ENCODE data around the gene CHSY1. TPM values are rescaled to one million over a fixed set of nuclear protein-coding genes. Genes with fewer than 3 reads are reported as not detected.

CHSY1 gene
- total and polyA plus RNA-seq, 10 of the 15 experiments (the other 5 are each of a cell fraction or from before 2014, with no cell fraction given): 1.4 to 31.2 (median 10.5) TPM

DNA sequence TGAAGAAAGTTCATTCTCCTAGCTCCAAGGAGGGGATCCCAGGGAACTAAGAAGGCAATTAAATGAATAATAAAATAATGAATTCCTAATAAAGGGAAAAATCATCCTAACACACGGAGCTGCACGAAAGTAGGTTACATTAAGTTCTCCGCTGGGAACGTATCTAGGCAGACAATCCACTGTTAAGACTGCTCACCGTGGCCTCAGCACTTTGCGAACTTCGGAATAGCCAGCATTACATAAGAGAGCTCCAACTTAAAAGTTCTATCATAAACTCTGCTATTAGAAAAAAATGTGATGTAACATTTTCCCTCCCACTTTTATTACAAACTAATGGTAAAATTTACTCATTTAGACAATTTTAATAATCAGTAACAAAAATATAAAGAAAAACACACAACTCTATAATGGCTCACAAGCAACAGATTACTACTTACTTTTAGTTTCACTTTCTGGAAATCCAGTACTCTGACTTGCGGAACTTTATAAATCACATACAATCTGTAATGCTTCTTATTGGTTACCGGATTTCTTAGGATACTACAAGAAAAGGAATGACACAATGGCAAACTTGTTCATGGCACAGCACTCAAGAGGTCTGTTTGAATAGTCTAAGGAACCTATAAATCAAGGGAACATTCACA, 34.7 kb upstream of the CHSY1 start:
- no peak for FAIRE-seq
- POLR2A ChIA-PET: no interaction called here
- in situ Hi-C loops (cut with MboI): no loop called here
- no peak for TF ChIP-seq NR2C2 (IDR thresholded peaks at IDR 0.05; ENCODE audit: borderline replicate concordance, control insufficient read depth, insufficient read length, low read depth)
- TF ChIP-seq TBL1XR1 (IDR thresholded peaks at IDR 0.05; ENCODE audit: low read depth, low read length): no peak
- TF ChIP-seq SP1 (IDR thresholded peaks at IDR 0.05; ENCODE audit: low read depth, low read length): no peak
- TF ChIP-seq, protein P1, sequence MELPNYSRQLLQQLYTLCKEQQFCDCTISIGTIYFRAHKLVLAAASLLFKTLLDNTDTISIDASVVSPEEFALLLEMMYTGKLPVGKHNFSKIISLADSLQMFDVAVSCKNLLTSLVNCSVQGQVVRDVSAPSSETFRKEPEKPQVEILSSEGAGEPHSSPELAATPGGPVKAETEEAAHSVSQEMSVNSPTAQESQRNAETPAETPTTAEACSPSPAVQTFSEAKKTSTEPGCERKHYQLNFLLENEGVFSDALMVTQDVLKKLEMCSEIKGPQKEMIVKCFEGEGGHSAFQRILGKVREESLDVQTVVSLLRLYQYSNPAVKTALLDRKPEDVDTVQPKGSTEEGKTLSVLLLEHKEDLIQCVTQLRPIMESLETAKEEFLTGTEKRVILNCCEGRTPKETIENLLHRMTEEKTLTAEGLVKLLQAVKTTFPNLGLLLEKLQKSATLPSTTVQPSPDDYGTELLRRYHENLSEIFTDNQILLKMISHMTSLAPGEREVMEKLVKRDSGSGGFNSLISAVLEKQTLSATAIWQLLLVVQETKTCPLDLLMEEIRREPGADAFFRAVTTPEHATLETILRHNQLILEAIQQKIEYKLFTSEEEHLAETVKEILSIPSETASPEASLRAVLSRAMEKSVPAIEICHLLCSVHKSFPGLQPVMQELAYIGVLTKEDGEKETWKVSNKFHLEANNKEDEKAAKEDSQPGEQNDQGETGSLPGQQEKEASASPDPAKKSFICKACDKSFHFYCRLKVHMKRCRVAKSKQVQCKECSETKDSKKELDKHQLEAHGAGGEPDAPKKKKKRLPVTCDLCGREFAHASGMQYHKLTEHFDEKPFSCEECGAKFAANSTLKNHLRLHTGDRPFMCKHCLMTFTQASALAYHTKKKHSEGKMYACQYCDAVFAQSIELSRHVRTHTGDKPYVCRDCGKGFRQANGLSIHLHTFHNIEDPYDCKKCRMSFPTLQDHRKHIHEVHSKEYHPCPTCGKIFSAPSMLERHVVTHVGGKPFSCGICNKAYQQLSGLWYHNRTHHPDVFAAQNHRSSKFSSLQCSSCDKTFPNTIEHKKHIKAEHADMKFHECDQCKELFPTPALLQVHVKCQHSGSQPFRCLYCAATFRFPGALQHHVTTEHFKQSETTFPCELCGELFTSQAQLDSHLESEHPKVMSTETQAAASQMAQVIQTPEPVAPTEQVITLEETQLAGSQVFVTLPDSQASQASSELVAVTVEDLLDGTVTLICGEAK (IDR thresholded peaks at IDR 0.05; ENCODE audit: borderline replicate concordance): no peak
- TF ChIP-seq NFXL1 (IDR thresholded peaks at IDR 0.05; ENCODE audit: borderline replicate concordance): no peak
- TF ChIP-seq IRF3 (IDR thresholded peaks at IDR 0.05): no peak
- TF ChIP-seq, protein P2, sequence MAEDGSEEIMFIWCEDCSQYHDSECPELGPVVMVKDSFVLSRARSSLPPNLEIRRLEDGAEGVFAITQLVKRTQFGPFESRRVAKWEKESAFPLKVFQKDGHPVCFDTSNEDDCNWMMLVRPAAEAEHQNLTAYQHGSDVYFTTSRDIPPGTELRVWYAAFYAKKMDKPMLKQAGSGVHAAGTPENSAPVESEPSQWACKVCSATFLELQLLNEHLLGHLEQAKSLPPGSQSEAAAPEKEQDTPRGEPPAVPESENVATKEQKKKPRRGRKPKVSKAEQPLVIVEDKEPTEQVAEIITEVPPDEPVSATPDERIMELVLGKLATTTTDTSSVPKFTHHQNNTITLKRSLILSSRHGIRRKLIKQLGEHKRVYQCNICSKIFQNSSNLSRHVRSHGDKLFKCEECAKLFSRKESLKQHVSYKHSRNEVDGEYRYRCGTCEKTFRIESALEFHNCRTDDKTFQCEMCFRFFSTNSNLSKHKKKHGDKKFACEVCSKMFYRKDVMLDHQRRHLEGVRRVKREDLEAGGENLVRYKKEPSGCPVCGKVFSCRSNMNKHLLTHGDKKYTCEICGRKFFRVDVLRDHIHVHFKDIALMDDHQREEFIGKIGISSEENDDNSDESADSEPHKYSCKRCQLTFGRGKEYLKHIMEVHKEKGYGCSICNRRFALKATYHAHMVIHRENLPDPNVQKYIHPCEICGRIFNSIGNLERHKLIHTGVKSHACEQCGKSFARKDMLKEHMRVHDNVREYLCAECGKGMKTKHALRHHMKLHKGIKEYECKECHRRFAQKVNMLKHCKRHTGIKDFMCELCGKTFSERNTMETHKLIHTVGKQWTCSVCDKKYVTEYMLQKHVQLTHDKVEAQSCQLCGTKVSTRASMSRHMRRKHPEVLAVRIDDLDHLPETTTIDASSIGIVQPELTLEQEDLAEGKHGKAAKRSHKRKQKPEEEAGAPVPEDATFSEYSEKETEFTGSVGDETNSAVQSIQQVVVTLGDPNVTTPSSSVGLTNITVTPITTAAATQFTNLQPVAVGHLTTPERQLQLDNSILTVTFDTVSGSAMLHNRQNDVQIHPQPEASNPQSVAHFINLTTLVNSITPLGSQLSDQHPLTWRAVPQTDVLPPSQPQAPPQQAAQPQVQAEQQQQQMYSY (CRISPR knock-in tag; IDR thresholded peaks at IDR 0.05): no peak
- TF ChIP-seq FOXM1 (IDR thresholded peaks at IDR 0.05; ENCODE audit: low read depth, low read length): no peak

More for the DNA sequence above, 34.7 kb upstream of the CHSY1 start:
- Histone ChIP-seq H4K20me1 (ENCODE audit: control insufficient read depth, insufficient read depth) (no peaks in the 10 kb centered on the region), H3K9me3 (replicated peaks; ENCODE audit: control insufficient read depth, insufficient read depth, low read length) (no peaks in the 10 kb centered on the region; the same call in 2 of the 3 replicates), H3K79me2 (ENCODE audit: control insufficient read depth, insufficient read depth, low read length) (peaks cover 37% of the 10 kb centered on the region), H3K4me1 (ENCODE audit: control insufficient read depth, insufficient read depth, low read length) (no peaks in the 10 kb centered on the region; the same call in none of the 2 replicates), H3K4me3 (no peak overlapping the region), H3K27me3 (replicated peaks in 1 of 2; ENCODE audit: control insufficient read depth in 2 of 2, insufficient read depth in 2 of 2, low read length in 1 of 2) (no peaks in the 10 kb centered on the region), H3K9ac (ENCODE audit: control insufficient read depth, insufficient read depth, low read length) (no peak overlapping the region), H3K36me3 (ENCODE audit: control insufficient read depth in 2 of 2, insufficient read depth in 2 of 2, low read length in 1 of 2) (peaks cover 17 to 57% of the 10 kb centered on the region in 2 experiments), H3K4me2 (ENCODE audit: control insufficient read depth, insufficient read depth) (no peak overlapping the region), H3K27ac (ENCODE audit: control insufficient read depth, insufficient read depth) (no peak overlapping the region), H2AFZ (ENCODE audit: control insufficient read depth, low read depth, low read length) (no peak overlapping the region)
- no TSS peak for BruUV-seq (replicated peaks)
- ChIA-PET SMC1A (ENCODE audit: uncharacterized antibody, unreplicated experiment) (interaction anchor here (0.7 to 2.0 kb wide), 4 partner anchors 9 to 346 kb away, joined by 3 to 8 read pairs (median 4); partner anchors contain the start of gene SNRPA1), RAD21 (ENCODE audit: unreplicated experiment) (no interaction called here), CTCF (interaction anchor here (0.7 to 1.7 kb wide), 5 partner anchors 14 to 355 kb away, joined by 3 to 5 read pairs (median 3); no protein-coding TSS in a partner anchor)
- 96% methylated on average over 9 of the region's 9 CpGs for WGBS (ENCODE audit: insufficient coverage, insufficient replicate concordance, low lambda C conversion rate, missing lambda C conversion rate)
- intact Hi-C loops (cut with micrococcal nuclease; ENCODE audit: unreplicated experiment): no loop called here
- ATAC-seq (no peak), DNase-seq (ENCODE audit: low read depth, low spot score) (no peak)

Measured in GM12878 (cell line).